NCI-H187 (cell line): ENCODE data around the gene NUFIP1.
A peak's percentile ranks its signal among the peaks of the same experiment; 100 is the strongest.
"Not testable (repeated sequence)": the region's sequence is repeated elsewhere in the genome, so short reads cannot be mapped to it uniquely, and the experiment has no call there.

Experiments
- DNase-seq, 2 experiments: peaks; one replicate each; lab custom pipeline; 2025; lab: John Stamatoyannopoulos, UW

The NUFIP1 gene

GRCh38 chr13:44919104-44919804, 70.0 kb downstream of the NUFIP1 start:
- no peak for DNase-seq

GRCh38 chr13:44918326-44919103, 70.8 kb downstream of the NUFIP1 start:
- peak; percentile 45 to 71 for DNase-seq

- DNase-seq: peak; percentile 93 to 94
Measured at GRCh38 chr13:44917589-44918325, 71.5 kb downstream of the NUFIP1 start.

GRCh38 chr13:44912278-44913016, 76.8 kb downstream of the NUFIP1 start:
- no peak for DNase-seq

DNA sequence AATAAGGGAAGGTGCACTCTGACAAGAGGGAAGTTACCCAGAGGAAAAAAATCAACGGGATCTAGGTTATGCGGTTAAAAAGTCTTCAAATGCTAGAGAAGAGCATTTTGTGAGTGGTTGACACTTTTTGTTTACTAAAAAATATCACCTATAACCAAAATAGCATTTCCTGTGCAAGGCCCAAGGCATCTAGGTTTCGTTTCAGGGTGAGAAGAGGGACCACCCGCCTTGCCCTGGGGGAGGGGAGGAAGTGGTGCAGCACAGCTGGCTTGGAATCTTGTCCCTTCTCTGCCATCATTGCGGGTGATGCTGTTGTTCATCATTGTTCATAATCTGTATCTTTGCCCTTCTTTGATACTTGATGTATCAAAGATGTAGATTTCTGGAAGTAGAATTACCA, 80.6 kb downstream of the NUFIP1 start:
- no peak for DNase-seq

DNA sequence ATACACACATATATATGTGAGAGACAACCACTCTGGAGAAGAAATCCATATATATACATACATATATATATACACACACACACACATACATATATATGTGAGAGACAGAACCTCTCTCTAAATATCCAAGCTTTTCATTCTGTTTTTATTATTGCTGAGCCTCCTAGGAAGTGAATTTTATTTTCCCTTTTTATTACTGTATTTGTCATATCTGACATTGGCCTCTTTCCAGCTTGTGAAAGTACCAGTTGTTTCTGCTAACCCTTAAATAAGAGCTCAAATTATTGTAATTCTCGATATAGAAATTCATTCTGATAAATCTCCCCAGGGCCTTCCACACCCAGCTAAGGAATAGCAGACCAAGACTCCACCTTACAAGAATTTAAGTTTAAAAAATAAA, 81.0 kb downstream of the NUFIP1 start:
- no peak for DNase-seq

- no peak for DNase-seq
Measured at GRCh38 chr13:44906713-44907112, 82.6 kb downstream of the NUFIP1 start.

GRCh38 chr13:44906230-44906629, 83.0 kb downstream of the NUFIP1 start:
- DNase-seq: no peak

DNA sequence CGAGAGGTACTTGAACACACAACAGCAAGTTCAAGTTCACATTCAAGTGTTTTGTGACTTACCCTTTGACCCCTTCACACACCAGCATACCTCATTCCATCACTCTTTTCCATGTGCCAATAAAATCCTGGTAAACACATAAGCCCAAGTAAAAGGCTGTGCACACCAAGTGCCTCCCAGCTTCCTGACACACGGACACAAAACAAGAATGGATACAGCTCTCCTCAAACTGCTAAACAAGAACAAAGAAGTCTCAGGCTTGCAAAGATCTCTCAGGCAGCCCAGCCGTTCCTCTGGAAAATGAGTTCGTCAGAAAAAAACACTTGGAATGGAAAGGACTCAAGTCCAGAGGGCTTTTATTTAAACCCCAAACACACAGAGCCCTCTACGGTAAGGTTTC, 83.7 kb downstream of the NUFIP1 start:
- no peak for DNase-seq

GRCh38 chr13:44904967-44905366, 84.3 kb downstream of the NUFIP1 start:
- DNase-seq: no peak

GRCh38 chr13:44903574-44903985, 85.7 kb downstream of the NUFIP1 start:
- no peak for DNase-seq

GRCh38 chr13:44902738-44903137, 86.5 kb downstream of the NUFIP1 start:
- DNase-seq: no peak

GRCh38 chr13:44899967-44900366, 89.3 kb downstream of the NUFIP1 start:
- peak; percentile 29 to 57 for DNase-seq

DNA sequence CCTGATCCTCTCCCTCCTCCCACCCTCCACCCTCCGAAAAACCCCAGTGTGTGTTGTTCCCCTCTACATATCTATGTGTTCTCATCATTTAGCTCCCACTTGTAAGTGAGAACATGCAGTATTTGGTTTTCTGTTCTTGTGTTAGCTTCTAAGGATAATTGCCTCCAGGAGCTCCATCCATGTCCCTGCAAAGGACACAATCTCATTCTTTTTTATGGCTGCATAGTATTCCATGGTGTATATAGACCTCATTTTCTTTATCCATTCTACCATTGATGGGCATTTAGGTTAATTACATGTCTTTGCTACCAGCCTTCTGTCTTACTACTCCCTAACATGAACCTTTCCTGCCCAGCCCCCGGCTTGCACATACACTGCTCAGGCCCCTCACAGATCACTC, 91.0 kb downstream of the NUFIP1 start:
- not testable (repeated sequence) for DNase-seq

- no peak for DNase-seq
Measured at GRCh38 chr13:44895953-44896335, 93.3 kb downstream of the NUFIP1 start.

GRCh38 chr13:44895264-44895952, 93.9 kb downstream of the NUFIP1 start:
- no peak for DNase-seq

DNA sequence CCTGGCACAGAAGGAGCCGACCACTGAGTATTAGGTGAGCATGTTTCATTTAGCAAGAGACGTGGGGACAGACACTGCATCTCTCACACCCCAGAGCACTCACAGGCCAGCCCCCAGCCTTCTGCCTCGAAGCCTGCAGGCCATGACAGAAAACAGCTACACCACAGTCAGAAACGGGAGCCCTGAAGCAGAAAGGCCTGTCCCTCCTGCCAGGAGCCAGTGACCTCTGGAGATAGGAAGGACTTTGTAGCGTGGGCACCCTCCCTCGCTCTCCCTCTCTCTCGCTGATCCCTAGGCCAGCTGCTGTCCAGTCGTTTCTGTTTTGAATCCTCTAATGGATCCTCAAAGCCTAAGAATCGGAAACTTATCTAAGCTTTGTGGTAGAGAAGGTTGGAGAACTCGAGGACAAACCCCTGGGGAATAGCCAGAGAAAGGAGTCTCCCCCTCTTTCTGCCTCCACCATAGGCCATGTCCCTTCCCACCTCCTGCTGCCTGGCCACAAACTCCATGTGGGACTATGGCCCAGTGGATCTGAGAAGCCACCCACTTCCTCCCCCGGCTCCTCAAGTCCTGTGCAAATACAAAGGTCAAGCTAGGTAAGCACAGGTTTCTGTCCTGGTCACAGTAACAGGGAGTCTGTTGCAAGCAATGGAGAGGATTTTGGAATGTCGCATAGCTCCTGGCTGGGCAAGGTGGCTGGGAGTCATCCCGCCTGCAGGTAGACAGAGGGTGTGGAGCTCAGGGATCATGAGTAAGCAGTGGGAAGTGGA, 95.1 kb downstream of the NUFIP1 start:
- no peak for DNase-seq
